Prostate gland (tissue), 2 donors: ENCODE measurements around the gene KLF7.

Source experiments
- POLR2A ChIP-seq: fragments of 450-650 bp; IDR thresholded peaks from one replicate; pipeline ENCODE4 v1.6.1; 2016; ENCODE audit warnings: antibody characterized with exemption, mild to moderate bottlenecking
- POLR2AphosphoS5 ChIP-seq: sonication (generic); formaldehyde crosslinking; IDR thresholded peaks from one replicate; pipeline ENCODE4 v1.6.1; 2017; ENCODE audit warnings: antibody characterized with exemption
- TF ChIP-seq, protein P1 (sequence below), 4 experiments: fragments of 200-600 bp in 2 of 4; fragments of 450-650 bp in 2 of 4; sonication (generic) in 2 of 4; IDR thresholded peaks; 1 replicate in 3 of 4; 2 replicates in 1 of 4; pipeline ENCODE4 v1.5.1; 2016 to 2019; ENCODE audit warnings: antibody characterized with exemption in 4 of 4, mild to moderate bottlenecking in 2 of 4, moderate library complexity in 2 of 4

DNA sequence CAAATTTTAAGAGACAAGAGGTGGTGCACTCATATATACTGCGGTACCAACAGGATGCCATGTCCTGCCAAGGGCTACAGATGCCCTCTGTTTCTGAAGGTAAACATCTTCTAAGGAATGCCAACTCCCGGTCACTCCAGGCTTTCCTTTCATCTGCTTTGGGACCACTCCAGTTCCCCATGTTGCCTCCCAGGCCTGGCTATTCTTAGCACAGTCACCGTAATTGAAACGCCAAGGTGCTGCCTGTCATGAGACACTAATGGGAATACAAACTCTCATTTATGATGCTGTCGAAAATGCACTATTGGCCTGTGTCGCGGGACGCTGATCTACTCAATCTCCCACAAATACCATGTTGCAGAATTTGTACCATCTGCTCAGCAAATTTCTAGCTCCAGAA lies 79.6 kb downstream of the KLF7 start:
- TF ChIP-seq, protein P1, sequence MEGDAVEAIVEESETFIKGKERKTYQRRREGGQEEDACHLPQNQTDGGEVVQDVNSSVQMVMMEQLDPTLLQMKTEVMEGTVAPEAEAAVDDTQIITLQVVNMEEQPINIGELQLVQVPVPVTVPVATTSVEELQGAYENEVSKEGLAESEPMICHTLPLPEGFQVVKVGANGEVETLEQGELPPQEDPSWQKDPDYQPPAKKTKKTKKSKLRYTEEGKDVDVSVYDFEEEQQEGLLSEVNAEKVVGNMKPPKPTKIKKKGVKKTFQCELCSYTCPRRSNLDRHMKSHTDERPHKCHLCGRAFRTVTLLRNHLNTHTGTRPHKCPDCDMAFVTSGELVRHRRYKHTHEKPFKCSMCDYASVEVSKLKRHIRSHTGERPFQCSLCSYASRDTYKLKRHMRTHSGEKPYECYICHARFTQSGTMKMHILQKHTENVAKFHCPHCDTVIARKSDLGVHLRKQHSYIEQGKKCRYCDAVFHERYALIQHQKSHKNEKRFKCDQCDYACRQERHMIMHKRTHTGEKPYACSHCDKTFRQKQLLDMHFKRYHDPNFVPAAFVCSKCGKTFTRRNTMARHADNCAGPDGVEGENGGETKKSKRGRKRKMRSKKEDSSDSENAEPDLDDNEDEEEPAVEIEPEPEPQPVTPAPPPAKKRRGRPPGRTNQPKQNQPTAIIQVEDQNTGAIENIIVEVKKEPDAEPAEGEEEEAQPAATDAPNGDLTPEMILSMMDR (IDR thresholded peaks at IDR 0.05): no peak
- TF ChIP-seq POLR2A (no peak), POLR2AphosphoS5 (no peak)
